ENCODE results near the gene MRPL34.

- TF ChIP-seq EZH2 (IDR thresholded peaks at IDR 0.05) (no peak), POLR2AphosphoS5 (IDR thresholded peaks at IDR 0.05; ENCODE audit: borderline replicate concordance, low read depth, low read length) (no peak), FOXP2 (optimal IDR thresholded peaks at IDR 0.05; ENCODE audit: control extremely low read depth, extremely low read length, insufficient read depth) (no peak)
Measured at GRCh38 chr19:17294051-17294891, 11.4 kb upstream of the MRPL34 start.

Measured in SK-N-MC (cell line).